GM23338 (cell line): ENCODE measurements around the gene IGSF21. TPM values are rescaled to one million over a fixed set of nuclear protein-coding genes. Genes with fewer than 3 reads are reported as not detected.

ENCODE experiments used
- ATAC-seq: fragments of 200-7000 bp; cut with Tn5 transposase; 3 replicates; pipeline ENCODE4 v1.9.1; 2020
- DNase-seq: peaks from one replicate; pipeline ENCODE4 v3.0.0-alpha.2; 2015; ENCODE audit warnings: low spot score
- H2AFZ ChIP-seq: fragments of 200-600 bp; sonication (generic); 2 replicates; pipeline ENCODE4 v1.8.0; 2016; ENCODE audit warnings: antibody characterized with exemption, mild to moderate bottlenecking, moderate library complexity
- H3F3A ChIP-seq: fragments of 200-600 bp; sonication (generic); replicated peaks from 2 replicates; pipeline ENCODE4 v1.8.0; 2017; ENCODE audit warnings: antibody characterized with exemption, mixed run types, low read depth
- H3K27ac ChIP-seq: fragments of 200-600 bp; sonication (generic); 2 replicates; pipeline ENCODE4 v1.6.1; 2016; ENCODE audit warnings: low read depth
- H3K27me3 ChIP-seq: fragments of 200-600 bp; sonication (generic); 2 replicates; pipeline ENCODE4 v1.8.0; 2016; ENCODE audit warnings: mild to moderate bottlenecking, mixed run types, moderate library complexity; ENCODE audit not compliant: insufficient read depth
- H3K36me3 ChIP-seq: fragments of 200-600 bp; sonication (generic); 2 replicates; pipeline ENCODE4 v1.8.0; 2016; ENCODE audit warnings: mild to moderate bottlenecking; ENCODE audit not compliant: insufficient read depth
- H3K4me1 ChIP-seq: fragments of 200-600 bp; sonication (generic); 2 replicates; pipeline ENCODE4 v1.8.0; 2016; ENCODE audit warnings: mild to moderate bottlenecking, moderate library complexity; ENCODE audit not compliant: insufficient read depth
- H3K4me2 ChIP-seq: fragments of 200-600 bp; sonication (generic); 2 replicates; pipeline ENCODE4 v1.7.1; 2017; ENCODE audit warnings: mixed run types
- H3K4me3 ChIP-seq: fragments of 200-600 bp; sonication (generic); 2 replicates; pipeline ENCODE4 v1.6.1; 2016; ENCODE audit warnings: mixed run types
- H3K79me2 ChIP-seq: fragments of 200-600 bp; sonication (generic); replicated peaks from 2 replicates; pipeline ENCODE4 v1.8.0; 2017; ENCODE audit warnings: mild to moderate bottlenecking; ENCODE audit not compliant: insufficient read depth
- H3K9me2 ChIP-seq: fragments of 200-600 bp; sonication (generic); 2 replicates; pipeline ENCODE4 v1.8.0; 2017; ENCODE audit not compliant: insufficient read depth
- H4K20me1 ChIP-seq: fragments of 200-600 bp; sonication (generic); replicated peaks from 2 replicates; pipeline ENCODE4 v1.8.0; 2017; ENCODE audit warnings: mild to moderate bottlenecking; ENCODE audit not compliant: insufficient read depth
- H3K27ac Mint-ChIP-seq: 2 replicates; pipeline ENCODE4 v1.8.0; 2020; ENCODE audit warnings: inconsistent platforms, mild to moderate bottlenecking, moderate library complexity, mixed read lengths
- H3K27me3 Mint-ChIP-seq: 3 replicates; pipeline ENCODE4 v1.8.0; 2022; ENCODE audit warnings: low read depth, mild to moderate bottlenecking, moderate library complexity, mixed read lengths, inconsistent platforms; ENCODE audit not compliant: insufficient read depth, poor library complexity
- H3K36me3 Mint-ChIP-seq: 3 replicates; pipeline ENCODE4 v1.8.0; 2021; ENCODE audit warnings: low read depth, mild to moderate bottlenecking, inconsistent platforms, moderate library complexity, mixed read lengths
- H3K4me1 Mint-ChIP-seq: 3 replicates; pipeline ENCODE4 v1.8.0; 2020; ENCODE audit warnings: mild to moderate bottlenecking, inconsistent platforms, mixed read lengths
- H3K4me3 Mint-ChIP-seq: 3 replicates; pipeline ENCODE4 v1.8.0; 2021; ENCODE audit warnings: moderate library complexity, mild to moderate bottlenecking, inconsistent platforms, mixed read lengths
- H3K9me3 Mint-ChIP-seq: 3 replicates; pipeline ENCODE4 v1.8.0; 2020; ENCODE audit warnings: moderate library complexity, mild to moderate bottlenecking, inconsistent platforms, mixed read lengths
- CREB1 ChIP-seq: fragments of 250-450 bp; sonication (Bioruptor Pico); IDR thresholded peaks from 2 replicates; pipeline ENCODE4 v1.5.0; 2020; ENCODE audit warnings: low read depth, mild to moderate bottlenecking, moderate library complexity
- EZH2 ChIP-seq: fragments of 200-600 bp; sonication (generic); IDR thresholded peaks from one replicate; pipeline ENCODE4 v1.8.0; 2017; ENCODE audit warnings: antibody characterized with exemption, mild to moderate bottlenecking, low read depth; ENCODE audit not compliant: unreplicated experiment
- EZH2phosphoT487 ChIP-seq: fragments of 200-600 bp; sonication (generic); IDR thresholded peaks from one replicate; pipeline ENCODE4 v1.8.1; 2018; ENCODE audit warnings: antibody characterized with exemption; ENCODE audit not compliant: unreplicated experiment
- JUNB ChIP-seq: IDR thresholded peaks from one replicate; pipeline ENCODE4 v1.6.1; 2016; ENCODE audit warnings: antibody characterized with exemption; ENCODE audit not compliant: unreplicated experiment
- STAT1 ChIP-seq: IDR thresholded peaks from one replicate; pipeline ENCODE4 v1.6.1; 2016; ENCODE audit warnings: antibody characterized with exemption; ENCODE audit not compliant: unreplicated experiment
- ZNF331 ChIP-seq: fragments of 250-450 bp; sonication (Bioruptor Pico); IDR thresholded peaks from 2 replicates; pipeline ENCODE4 v1.5.0; 2020; ENCODE audit warnings: low read depth, mild to moderate bottlenecking, moderate library complexity
- ZNF462 ChIP-seq: fragments of 250-450 bp; sonication (Bioruptor Pico); IDR thresholded peaks from 2 replicates; pipeline ENCODE4 v1.5.0; 2020; ENCODE audit warnings: mild to moderate bottlenecking, moderate library complexity
- polyA plus RNA-seq: library from polyadenylated mRNA; unstranded; fragments of >200 nt; fragmentation: Nextera tagmentation; extraction: Ambion mirVana; gene quantifications from 2 replicates; pipeline ENCODE4 v1.2.1, GENCODE V29; 2016
- total RNA-seq: library from RNA; depleted of rRNA; stranded (reverse); fragments of >200 nt; shearing (Covaris generic); gene quantifications from 2 replicates; pipeline ENCODE4 v1.2.3, GENCODE V29; 2014
- TF ChIP-seq, protein P1 (sequence below), 2 experiments: fragments of 200-600 bp in 1 of 2; sonication (generic) in 1 of 2; conservative IDR thresholded peaks; 2 replicates each; pipeline versions ENCODE4 v1.5.1 to v1.6.1; 2016 to 2017; ENCODE audit warnings: antibody characterized with exemption in 2 of 2, low read depth in 2 of 2, mild to moderate bottlenecking in 2 of 2, moderate library complexity in 1 of 2
- TF ChIP-seq, protein P2 (sequence below): IDR thresholded peaks from 2 replicates; pipeline ENCODE4 v1.6.1; 2016; ENCODE audit warnings: antibody characterized with exemption

The IGSF21 gene
- total and polyA plus RNA-seq, 2 experiments from 2014 or later = 15.6 to 15.7 TPM

- Histone ChIP-seq H3K36me3 (no peaks in the 10 kb centered on the region), H3K79me2 (no peaks in the 10 kb centered on the region), H2AFZ (no peak overlapping the region), H3K27me3 (peaks cover 2% of the 10 kb centered on the region; the same call in 1 of the 2 replicates), H3K9me2 (no peaks in the 10 kb centered on the region), H3K4me3 (no peak overlapping the region), H3F3A (no peaks in the 10 kb centered on the region), H3K27ac (no peak overlapping the region), H3K4me2 (no peak overlapping the region), H4K20me1 (no peaks in the 10 kb centered on the region), H3K4me1 (0 out of 2 replicates have a peak, but pooled peaks cover 4% of the 10 kb centered on the region)
- peaks cover 12% of the 10 kb centered on the region; the same call in 2 of the 3 replicates for H3K4me1 Mint-ChIP-seq
- 0 out of 3 replicates have a peak, but pooled peaks cover 3% of the 10 kb centered on the region for H3K9me3 Mint-ChIP-seq
- TF ChIP-seq STAT1 (no peak), JUNB (no peak)
- TF ChIP-seq, protein P1, sequence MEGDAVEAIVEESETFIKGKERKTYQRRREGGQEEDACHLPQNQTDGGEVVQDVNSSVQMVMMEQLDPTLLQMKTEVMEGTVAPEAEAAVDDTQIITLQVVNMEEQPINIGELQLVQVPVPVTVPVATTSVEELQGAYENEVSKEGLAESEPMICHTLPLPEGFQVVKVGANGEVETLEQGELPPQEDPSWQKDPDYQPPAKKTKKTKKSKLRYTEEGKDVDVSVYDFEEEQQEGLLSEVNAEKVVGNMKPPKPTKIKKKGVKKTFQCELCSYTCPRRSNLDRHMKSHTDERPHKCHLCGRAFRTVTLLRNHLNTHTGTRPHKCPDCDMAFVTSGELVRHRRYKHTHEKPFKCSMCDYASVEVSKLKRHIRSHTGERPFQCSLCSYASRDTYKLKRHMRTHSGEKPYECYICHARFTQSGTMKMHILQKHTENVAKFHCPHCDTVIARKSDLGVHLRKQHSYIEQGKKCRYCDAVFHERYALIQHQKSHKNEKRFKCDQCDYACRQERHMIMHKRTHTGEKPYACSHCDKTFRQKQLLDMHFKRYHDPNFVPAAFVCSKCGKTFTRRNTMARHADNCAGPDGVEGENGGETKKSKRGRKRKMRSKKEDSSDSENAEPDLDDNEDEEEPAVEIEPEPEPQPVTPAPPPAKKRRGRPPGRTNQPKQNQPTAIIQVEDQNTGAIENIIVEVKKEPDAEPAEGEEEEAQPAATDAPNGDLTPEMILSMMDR (conservative IDR thresholded peaks at IDR 0.05; ENCODE audit: low read depth in 2 of 2) = no peak
- DNase-seq = no peak
- H3K4me3 Mint-ChIP-seq = no peak overlapping the region
- peaks cover 2% of the 10 kb centered on the region for H3K27me3 Mint-ChIP-seq
- peaks cover 10% of the 10 kb centered on the region; the same call in 2 of the 3 replicates for H3K36me3 Mint-ChIP-seq
- H3K27ac Mint-ChIP-seq = no peak overlapping the region
- no peak for ATAC-seq
These were observed 209.2 kb downstream of the IGSF21 start for GRCh38 chr1:18316764-18317163.

DNA sequence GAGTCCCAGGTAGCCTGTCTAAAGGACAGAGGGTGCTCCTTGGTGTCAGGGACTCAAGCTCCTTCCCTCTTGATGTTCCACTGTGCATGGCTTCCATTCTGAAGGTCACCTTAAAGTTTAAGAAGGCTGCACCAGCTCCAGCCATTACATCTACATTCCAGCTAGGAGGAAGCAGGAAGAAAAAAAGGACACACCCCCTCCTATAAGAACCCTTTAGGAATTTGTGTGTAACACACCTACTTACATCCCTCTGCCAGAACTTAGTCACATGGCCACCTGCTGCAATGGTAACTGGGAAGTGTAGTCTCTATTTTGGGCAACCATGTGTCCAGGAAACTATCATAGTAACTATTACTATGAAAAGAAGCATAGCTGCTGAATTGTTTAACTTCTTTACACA lies 211.5 kb downstream of the IGSF21 start:
- no peak overlapping the region for H3K27ac Mint-ChIP-seq

More for the DNA sequence above, 211.5 kb downstream of the IGSF21 start:
- H3K4me1 Mint-ChIP-seq = peaks cover 12% of the 10 kb centered on the region; the same call in 2 of the 3 replicates
- H3K9me3 Mint-ChIP-seq = peaks cover 3% of the 10 kb centered on the region; the same call in 1 of the 3 replicates
- H3K27ac ChIP-seq = no peak overlapping the region
- H3K4me3 ChIP-seq = no peak overlapping the region
- no peaks in the 10 kb centered on the region for H4K20me1 ChIP-seq
- no peak overlapping the region for H3K4me3 Mint-ChIP-seq
- H3K36me3 Mint-ChIP-seq = peaks cover 10% of the 10 kb centered on the region; the same call in 2 of the 3 replicates
- DNase-seq = no peak
- H2AFZ ChIP-seq = no peak overlapping the region
- H3K27me3 ChIP-seq = peaks cover 10% of the 10 kb centered on the region; the same call in 1 of the 2 replicates
- no peak overlapping the region for H3K4me2 ChIP-seq
- no peak for TF ChIP-seq JUNB
- TF ChIP-seq EZH2 = no peak
- no peak for TF ChIP-seq STAT1
- no peak for TF ChIP-seq EZH2phosphoT487
- no peak for TF ChIP-seq CREB1 (CRISPR knock-in tag)
- TF ChIP-seq, protein P2, sequence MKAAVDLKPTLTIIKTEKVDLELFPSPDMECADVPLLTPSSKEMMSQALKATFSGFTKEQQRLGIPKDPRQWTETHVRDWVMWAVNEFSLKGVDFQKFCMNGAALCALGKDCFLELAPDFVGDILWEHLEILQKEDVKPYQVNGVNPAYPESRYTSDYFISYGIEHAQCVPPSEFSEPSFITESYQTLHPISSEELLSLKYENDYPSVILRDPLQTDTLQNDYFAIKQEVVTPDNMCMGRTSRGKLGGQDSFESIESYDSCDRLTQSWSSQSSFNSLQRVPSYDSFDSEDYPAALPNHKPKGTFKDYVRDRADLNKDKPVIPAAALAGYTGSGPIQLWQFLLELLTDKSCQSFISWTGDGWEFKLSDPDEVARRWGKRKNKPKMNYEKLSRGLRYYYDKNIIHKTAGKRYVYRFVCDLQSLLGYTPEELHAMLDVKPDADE = no peak
- no peak for TF ChIP-seq ZNF462 (CRISPR knock-in tag)
- TF ChIP-seq, protein P1 (conservative IDR thresholded peaks at IDR 0.05; ENCODE audit: low read depth in 2 of 2) = no peak
- no peak for TF ChIP-seq ZNF331 (CRISPR knock-in tag)
- 0 out of 2 replicates have a peak, but pooled peaks cover 4% of the 10 kb centered on the region for H3K4me1 ChIP-seq
- no peaks in the 10 kb centered on the region for H3K9me2 ChIP-seq
- H3K27me3 Mint-ChIP-seq = peaks cover 4% of the 10 kb centered on the region
- no peak for ATAC-seq
- H3K36me3 ChIP-seq = no peaks in the 10 kb centered on the region
- H3F3A ChIP-seq = no peaks in the 10 kb centered on the region
- H3K79me2 ChIP-seq = no peaks in the 10 kb centered on the region
